SHP77 (cell line): ENCODE measurements around the gene SLC9A5.

Source experiments
- DNase-seq, 2 experiments: peaks; one replicate each; lab custom pipeline; 2025; lab: John Stamatoyannopoulos, UW

SLC9A5 gene

GRCh38 chr16:67256701-67257230 lies 8.0 kb downstream of the SLC9A5 start:
- no peak for DNase-seq

- no peak for DNase-seq
Observed at GRCh38 chr16:67257486-67258160, 8.8 kb downstream of the SLC9A5 start.

GRCh38 chr16:67258161-67258835 lies 9.5 kb downstream of the SLC9A5 start:
- no peak for DNase-seq

- no peak for DNase-seq
Observed at GRCh38 chr16:67259705-67260104, 10.9 kb downstream of the SLC9A5 start.

- peak; percentile 65 to 66 for DNase-seq
Observed at GRCh38 chr16:67260426-67261063, 11.8 kb downstream of the SLC9A5 start.

GRCh38 chr16:67263201-67263600 lies 14.4 kb downstream of the SLC9A5 start:
- no peak for DNase-seq

GRCh38 chr16:67264277-67264676 lies 15.5 kb downstream of the SLC9A5 start:
- no peak for DNase-seq

- DNase-seq: no peak
Observed at GRCh38 chr16:67264866-67265265, 16.1 kb downstream of the SLC9A5 start.

- no peak for DNase-seq
Observed at GRCh38 chr16:67265834-67266233, 17.1 kb downstream of the SLC9A5 start.

- DNase-seq: no peak
Observed at GRCh38 chr16:67268136-67268579, 19.4 kb downstream of the SLC9A5 start.

GRCh38 chr16:67269766-67270165 lies 21.0 kb downstream of the SLC9A5 start:
- no peak for DNase-seq

GRCh38 chr16:67270931-67271338 lies 22.2 kb downstream of the SLC9A5 start:
- no peak for DNase-seq

GRCh38 chr16:67271446-67271845 lies 22.7 kb downstream of the SLC9A5 start:
- no peak for DNase-seq

GRCh38 chr16:67275321-67275720 lies 26.5 kb downstream of the SLC9A5 start:
- DNase-seq: no peak

GRCh38 chr16:67277294-67277998 lies 28.7 kb downstream of the SLC9A5 start:
- no peak for DNase-seq

- peak in 1 of 2 experiments; percentile 38 for DNase-seq
Observed at GRCh38 chr16:67277999-67278772, 29.4 kb downstream of the SLC9A5 start.

GRCh38 chr16:67278773-67279295 lies 30.1 kb downstream of the SLC9A5 start:
- DNase-seq: peak in 1 of 2 experiments; percentile 40

GRCh38 chr16:67279296-67280089 lies 30.7 kb downstream of the SLC9A5 start, which contains the start of gene PLEKHG4:
TSS of gene PLEKHG4 (plus strand) at chr16:67279532. CDS start at chr16:67280045, 513 bp downstream.
- DNase-seq: peak; percentile 65 to 68

GRCh38 chr16:67280090-67281015 lies 31.6 kb downstream of the SLC9A5 start:
- DNase-seq: no peak
